CD4-positive, CD25-positive, alpha-beta regulatory T cell (primary cell): ENCODE results near the gene YKT6. TPM values are rescaled to one million over a fixed set of nuclear protein-coding genes. Genes with fewer than 3 reads are reported as not detected.

Experiments used
- ATAC-seq, 2 donors: fragments of 150-1000 bp; cut with Tn5 transposase; one replicate each; pipeline ENCODE4 v1.10.0; 2021; ENCODE audit warnings: low read depth in 2 of 2, moderate number of reproducible peaks in 2 of 2, moderate library complexity in 1 of 2
- DNase-seq, 3 donors: peaks; one replicate each; pipeline versions ENCODE4 v3.0.0 to v3.0.0-alpha.2; 2012 to 2022; ENCODE audit warnings: mixed read lengths in 1 of 3
- H3K27ac ChIP-seq: one replicate; pipeline ENCODE4 v1.7.0; 2013; ENCODE audit warnings: mild to moderate bottlenecking, low read length; ENCODE audit not compliant: insufficient read depth, poor library complexity, severe bottlenecking
- H3K27me3 ChIP-seq: one replicate; pipeline ENCODE4 v1.7.0; 2013; ENCODE audit warnings: low read length; ENCODE audit not compliant: control insufficient read depth, insufficient read depth
- H3K36me3 ChIP-seq: one replicate; pipeline ENCODE4 v1.7.0; 2013; ENCODE audit warnings: mild to moderate bottlenecking, low read length, moderate library complexity; ENCODE audit not compliant: control insufficient read depth, insufficient read depth
- H3K4me1 ChIP-seq: 2 replicates; pipeline ENCODE4 v1.7.0; 2013; ENCODE audit warnings: mild to moderate bottlenecking, low read length; ENCODE audit not compliant: insufficient read depth, control insufficient read depth, poor library complexity, severe bottlenecking
- H3K4me3 ChIP-seq: one replicate; pipeline ENCODE4 v1.7.0; 2013; ENCODE audit warnings: low read depth, mild to moderate bottlenecking, low read length, moderate library complexity
- H3K9me3 ChIP-seq, 2 experiments: 1 replicate in 1 of 2; 2 replicates in 1 of 2; pipeline ENCODE4 v1.7.0; 2013; ENCODE audit warnings: low read length in 2 of 2, mild to moderate bottlenecking in 1 of 2, moderate library complexity in 1 of 2; ENCODE audit not compliant: control insufficient read depth in 2 of 2
- H3K27ac Mint-ChIP-seq, 3 donors: one replicate each; pipeline ENCODE4 v1.8.0; 2020 to 2022; ENCODE audit warnings: mild to moderate bottlenecking in 3 of 3, mixed read lengths in 3 of 3, moderate library complexity in 2 of 3
- H3K27me3 Mint-ChIP-seq: one replicate; pipeline ENCODE4 v1.8.0; 2022; ENCODE audit warnings: mild to moderate bottlenecking, mixed read lengths
- H3K36me3 Mint-ChIP-seq: one replicate; pipeline ENCODE4 v1.8.0; 2020; ENCODE audit warnings: mixed read lengths
- H3K4me1 Mint-ChIP-seq, 4 donors: one replicate each; pipeline ENCODE4 v1.8.0; 2020 to 2022; ENCODE audit warnings: mixed read lengths in 4 of 4, mild to moderate bottlenecking in 1 of 4
- H3K4me3 Mint-ChIP-seq, 4 donors: one replicate each; pipeline ENCODE4 v1.8.0; 2020 to 2022; ENCODE audit warnings: mild to moderate bottlenecking in 4 of 4, mixed read lengths in 4 of 4, moderate library complexity in 3 of 4
- H3K9me3 Mint-ChIP-seq, 7 donors: one replicate each; pipeline ENCODE4 v1.8.0; 2020 to 2022; ENCODE audit warnings: mixed read lengths in 7 of 7, mild to moderate bottlenecking in 3 of 7, moderate library complexity in 2 of 7
- polyA plus RNA-seq, 4 donors: library from polyadenylated mRNA; unstranded; fragments of 300-500 nt; fragmentation: Illumina TruSeq; gene quantifications; one replicate each; pipeline ENCODE4 v1.2.3, GENCODE V29; 2021
- total RNA-seq: library from RNA; stranded (reverse); gene quantifications from one replicate; pipeline ENCODE4 v1.2.3, GENCODE V29; 2022

The YKT6 gene
- total and polyA plus RNA-seq, 5 donors from 2014 or later = 24.7 to 79.2 (median 41.6) TPM

DNA sequence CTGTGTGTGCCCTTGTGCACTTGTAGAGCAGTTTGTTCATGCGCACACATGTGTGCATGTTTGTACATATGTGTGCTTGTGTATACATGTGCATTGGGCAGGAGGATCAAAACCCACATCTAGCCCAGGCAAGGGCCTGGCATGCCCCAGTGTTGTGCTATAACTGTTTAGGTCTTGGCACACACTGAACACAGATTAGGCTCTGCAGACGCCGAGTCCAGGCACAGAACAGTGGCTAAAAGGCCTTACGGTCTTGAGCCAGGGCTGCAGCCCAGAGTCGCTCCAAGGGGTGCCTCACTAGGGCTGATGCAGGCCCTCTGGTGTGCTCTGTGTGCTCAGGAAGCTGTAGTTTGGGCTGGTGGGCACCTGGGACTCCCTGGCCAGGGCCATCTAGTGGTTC is 55.7 kb downstream of the YKT6 start:
- Histone ChIP-seq H3K27me3 (no peaks in the 10 kb centered on the region), H3K4me3 (no peak overlapping the region), H3K27ac (no peak overlapping the region), H3K36me3 (no peaks in the 10 kb centered on the region), H3K9me3 (no peaks in the 10 kb centered on the region), H3K4me1 (peaks cover 18% of the 10 kb centered on the region)
- DNase-seq (no peak), ATAC-seq (no peak)
- Mint-ChIP-seq H3K4me1 (peaks cover 7 to 28% (median 12%) of the 10 kb centered on the region in 4 donors), H3K27me3 (no peaks in the 10 kb centered on the region), H3K36me3 (no peaks in the 10 kb centered on the region), H3K27ac (peak overlapping the region in 2 of 3 donors; percentile 20 to 71), H3K4me3 (no peak overlapping the region), H3K9me3 (peaks cover 0 to 2% (median 0%) of the 10 kb centered on the region in 7 donors)

GRCh38 chr7:44257213-44257612 is 56.4 kb downstream of the YKT6 start:
- no peaks in the 10 kb centered on the region for H3K36me3 Mint-ChIP-seq
- H3K4me3 Mint-ChIP-seq = peak overlapping the region in 1 of 4 donors; percentile 19

GRCh38 chr7:44257618-44258422 is 57.0 kb downstream of the YKT6 start:
- Mint-ChIP-seq H3K4me3 (peak overlapping the region; percentile 6 to 82 (median 43)), H3K36me3 (no peaks in the 10 kb centered on the region), H3K9me3 (peaks cover 0 to 2% (median 0%) of the 10 kb centered on the region in 7 donors), H3K27ac (peak overlapping the region; percentile 64 to 86 (median 85)), H3K27me3 (no peaks in the 10 kb centered on the region), H3K4me1 (peaks cover 7 to 28% (median 12%) of the 10 kb centered on the region in 4 donors)
- H3K36me3 ChIP-seq = no peaks in the 10 kb centered on the region
- H3K4me1 ChIP-seq = peaks cover 18% of the 10 kb centered on the region
- no peaks in the 10 kb centered on the region for H3K27me3 ChIP-seq
- peak overlapping the region; percentile 74 for H3K27ac ChIP-seq
- H3K4me3 ChIP-seq = peak overlapping the region; percentile 45
- no peaks in the 10 kb centered on the region for H3K9me3 ChIP-seq
- peak; percentile 9 to 87 (median 67) for DNase-seq
- peak; percentile 89 to 95 for ATAC-seq

More at GRCh38 chr7:44257213-44257612, 56.4 kb downstream of the YKT6 start:
- H3K4me1 ChIP-seq = peaks cover 18% of the 10 kb centered on the region
- Mint-ChIP-seq H3K27ac (peak overlapping the region in 2 of 3 donors; percentile 85 to 86), H3K4me1 (peaks cover 7 to 28% (median 12%) of the 10 kb centered on the region in 4 donors), H3K9me3 (peaks cover 0 to 2% (median 0%) of the 10 kb centered on the region in 7 donors), H3K27me3 (no peaks in the 10 kb centered on the region)
- no peaks in the 10 kb centered on the region for H3K9me3 ChIP-seq
- H3K27ac ChIP-seq = peak overlapping the region; percentile 74
- ATAC-seq (no peak), DNase-seq (no peak)
- H3K4me3 ChIP-seq = no peak overlapping the region
- H3K27me3 ChIP-seq = no peaks in the 10 kb centered on the region
- no peaks in the 10 kb centered on the region for H3K36me3 ChIP-seq

GRCh38 chr7:44258423-44258760 is 57.6 kb downstream of the YKT6 start:
- Mint-ChIP-seq H3K27me3 (no peaks in the 10 kb centered on the region), H3K27ac (peak overlapping the region; percentile 69 to 86 (median 85)), H3K4me1 (peaks cover 7 to 28% (median 12%) of the 10 kb centered on the region in 4 donors), H3K4me3 (peak overlapping the region in 3 of 4 donors; percentile 6 to 82 (median 79)), H3K36me3 (no peaks in the 10 kb centered on the region), H3K9me3 (peaks cover 0 to 2% (median 0%) of the 10 kb centered on the region in 7 donors)
- ATAC-seq (no peak), DNase-seq (no peak)
- H3K36me3 ChIP-seq = no peaks in the 10 kb centered on the region
- peaks cover 18% of the 10 kb centered on the region for H3K4me1 ChIP-seq
- no peaks in the 10 kb centered on the region for H3K9me3 ChIP-seq
- peak overlapping the region; percentile 74 for H3K27ac ChIP-seq
- H3K4me3 ChIP-seq = peak overlapping the region; percentile 45
- H3K27me3 ChIP-seq = no peaks in the 10 kb centered on the region

- Mint-ChIP-seq H3K4me3 (peak overlapping the region in 1 of 4 donors; percentile 42), H3K27me3 (no peaks in the 10 kb centered on the region), H3K9me3 (peaks cover 0 to 2% (median 0%) of the 10 kb centered on the region in 7 donors), H3K27ac (peak overlapping the region in 2 of 3 donors; percentile 85 to 86), H3K4me1 (peaks cover 7 to 28% (median 12%) of the 10 kb centered on the region in 4 donors), H3K36me3 (no peaks in the 10 kb centered on the region)
- Histone ChIP-seq H3K27me3 (no peaks in the 10 kb centered on the region), H3K27ac (peak overlapping the region; percentile 74), H3K9me3 (no peaks in the 10 kb centered on the region), H3K36me3 (no peaks in the 10 kb centered on the region), H3K4me3 (no peak overlapping the region), H3K4me1 (peaks cover 18% of the 10 kb centered on the region)
- ATAC-seq = no peak
- no peak for DNase-seq
Observed at GRCh38 chr7:44258865-44259546, 58.2 kb downstream of the YKT6 start.

GRCh38 chr7:44259547-44260457 is 59.0 kb downstream of the YKT6 start:
- Mint-ChIP-seq H3K4me3 (peak overlapping the region; percentile 25 to 55 (median 42)), H3K9me3 (peaks cover 0 to 2% (median 0%) of the 10 kb centered on the region in 7 donors), H3K4me1 (peaks cover 7 to 28% (median 12%) of the 10 kb centered on the region in 4 donors), H3K27ac (peak overlapping the region in 2 of 3 donors; percentile 62 to 83), H3K27me3 (no peaks in the 10 kb centered on the region), H3K36me3 (no peaks in the 10 kb centered on the region)
- DNase-seq = peak in 1 of 3 donors; percentile 8
- ATAC-seq = no peak
- Histone ChIP-seq H3K27ac (no peak overlapping the region), H3K4me1 (peaks cover 18% of the 10 kb centered on the region), H3K36me3 (no peaks in the 10 kb centered on the region), H3K27me3 (no peaks in the 10 kb centered on the region), H3K9me3 (no peaks in the 10 kb centered on the region), H3K4me3 (no peak overlapping the region)

GRCh38 chr7:44261240-44261639 is 60.5 kb downstream of the YKT6 start:
- no peak overlapping the region for H3K27ac ChIP-seq
- H3K4me1 Mint-ChIP-seq = peaks cover 7 to 28% (median 12%) of the 10 kb centered on the region in 4 donors
- no peaks in the 10 kb centered on the region for H3K27me3 Mint-ChIP-seq
- no peaks in the 10 kb centered on the region for H3K36me3 Mint-ChIP-seq
- H3K4me3 Mint-ChIP-seq = no peak overlapping the region
- H3K36me3 ChIP-seq = no peaks in the 10 kb centered on the region
- no peak for DNase-seq
- no peaks in the 10 kb centered on the region for H3K9me3 ChIP-seq
- H3K9me3 Mint-ChIP-seq = no peaks in the 10 kb centered on the region
- H3K27ac Mint-ChIP-seq = no peak overlapping the region
- H3K27me3 ChIP-seq = no peaks in the 10 kb centered on the region
- no peak for ATAC-seq
- H3K4me3 ChIP-seq = no peak overlapping the region
- H3K4me1 ChIP-seq = peaks cover 18% of the 10 kb centered on the region
